Endothelial cell of umbilical vein (primary cell): ENCODE measurements around the gene GNB1L.

Source experiments
- CTCF ChIP-seq, 2 donors: IDR thresholded peaks; 1 replicate in 1 of 2; 2 replicates in 1 of 2; pipeline ENCODE4 v1.5.1; 2011; ENCODE audit warnings: low read length in 2 of 2, mild to moderate bottlenecking in 2 of 2, moderate library complexity in 2 of 2, control low read depth in 1 of 2, inconsistent platforms in 1 of 2, low read depth in 1 of 2; ENCODE audit not compliant: insufficient read depth in 1 of 2; ENCODE audit errors: extremely low read depth in 1 of 2
- EZH2 ChIP-seq: IDR thresholded peaks from 2 replicates; pipeline ENCODE4 v1.6.1; 2012; ENCODE audit warnings: borderline replicate concordance, low read depth, mild to moderate bottlenecking, moderate library complexity, low read length, inconsistent platforms; ENCODE audit not compliant: severe bottlenecking
- MYC ChIP-seq: IDR thresholded peaks from one replicate; pipeline ENCODE4 v1.6.1; 2011; ENCODE audit warnings: mild to moderate bottlenecking, low read depth, low read length
- POLR2A ChIP-seq: IDR thresholded peaks from 2 replicates; pipeline ENCODE4 v1.6.1; 2012; ENCODE audit warnings: low read depth, mild to moderate bottlenecking, control low read depth, low read length

DNA sequence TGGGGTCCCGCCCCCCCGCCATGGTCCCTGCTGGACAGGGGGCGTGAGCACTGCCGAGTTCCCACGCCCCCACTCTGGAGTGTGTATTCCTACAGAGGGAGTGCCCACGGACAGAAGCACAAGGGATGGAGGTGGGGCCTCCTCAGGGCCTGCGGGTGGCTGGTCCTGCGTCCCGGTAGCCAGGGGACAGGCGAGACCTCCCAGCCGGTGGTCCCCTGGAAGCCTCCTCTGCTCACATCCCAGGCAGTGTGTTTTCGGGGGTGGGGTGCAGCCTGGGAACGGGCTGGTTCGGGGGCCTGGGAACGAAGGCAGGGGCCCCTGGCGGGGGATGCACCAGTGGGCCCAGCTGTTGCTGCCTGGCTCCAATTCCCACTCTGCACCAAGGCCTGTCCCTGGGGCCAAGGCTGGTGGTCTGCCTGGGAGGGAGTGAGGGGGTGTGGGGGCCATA lies 115.2 kb downstream of the GNB1L start:
- TF ChIP-seq CTCF (IDR thresholded peaks at IDR 0.05; ENCODE audit: extremely low read depth in 1 of 2, insufficient read depth in 1 of 2, low read depth in 1 of 2, low read length in 2 of 2) (no peak), POLR2A (no peak), MYC (no peak), EZH2 (no peak)
